CD14-positive monocyte (primary cell): ENCODE measurements around the gene IFNA7. TPM values are rescaled to one million over a fixed set of nuclear protein-coding genes. Genes with fewer than 3 reads are reported as not detected.
"Not testable (repeated sequence)": the region's sequence is repeated elsewhere in the genome, so short reads cannot be mapped to it uniquely, and the experiment has no call there.

ENCODE experiments used
- DNase-seq, 3 donors: peaks; one replicate each; pipeline ENCODE4 v3.0.0-alpha.2; 2011 to 2022
- H2AFZ ChIP-seq: 2 replicates; pipeline ENCODE4 v1.6.0; 2012; ENCODE audit warnings: mild to moderate bottlenecking, low read depth, low read length, inconsistent platforms; ENCODE audit not compliant: insufficient read depth, poor library complexity, severe bottlenecking
- H3K27ac ChIP-seq, 2 donors: 1 replicate in 1 of 2; 2 replicates in 1 of 2; pipeline ENCODE4 v1.5.1; 2012 to 2013; ENCODE audit warnings: low read length in 2 of 2, control low read depth in 1 of 2, inconsistent platforms in 1 of 2, low read depth in 1 of 2, mild to moderate bottlenecking in 1 of 2
- H3K27me3 ChIP-seq, 2 donors: one replicate each; pipeline versions ENCODE4 v1.6.0 to v1.6.1; 2011 to 2013; ENCODE audit warnings: low read length in 2 of 2; ENCODE audit not compliant: control insufficient read depth in 2 of 2, insufficient read depth in 2 of 2
- H3K36me3 ChIP-seq, 2 donors: replicated peaks in 1 of 2; 1 replicate in 1 of 2; 2 replicates in 1 of 2; pipeline versions ENCODE4 v1.5.1 to v1.6.1; 2012 to 2013; ENCODE audit warnings: low read length in 2 of 2, control low read depth in 1 of 2, inconsistent platforms in 1 of 2, mild to moderate bottlenecking in 1 of 2; ENCODE audit not compliant: insufficient read depth in 2 of 2, control insufficient read depth in 1 of 2
- H3K4me1 ChIP-seq, 2 donors: 1 replicate in 1 of 2; 2 replicates in 1 of 2; pipeline versions ENCODE4 v1.5.1 to v1.6.1; 2012 to 2013; ENCODE audit warnings: low read length in 2 of 2, control low read depth in 1 of 2, inconsistent platforms in 1 of 2, mild to moderate bottlenecking in 1 of 2, moderate library complexity in 1 of 2; ENCODE audit not compliant: insufficient read depth in 2 of 2, control insufficient read depth in 1 of 2
- H3K4me2 ChIP-seq: replicated peaks from 2 replicates; pipeline ENCODE3; 2012; ENCODE audit warnings: low read length, moderate library complexity, mild to moderate bottlenecking; ENCODE audit not compliant: poor library complexity, severe bottlenecking; ENCODE audit errors: extremely low read depth
- H3K4me3 ChIP-seq, 3 experiments: fragments of 200-600 bp in 1 of 3; sonication (generic) in 1 of 3; replicated peaks in 1 of 3; 1 replicate in 2 of 3; 2 replicates in 1 of 3; pipeline ENCODE4 v1.5.1; 2011 to 2013; ENCODE audit warnings: low read length in 3 of 3, mild to moderate bottlenecking in 3 of 3, control low read depth in 2 of 3, low read depth in 2 of 3, inconsistent platforms in 1 of 3, moderate library complexity in 1 of 3
- H3K79me2 ChIP-seq: 2 replicates; pipeline ENCODE4 v1.6.0; 2012; ENCODE audit warnings: mild to moderate bottlenecking, control low read depth, inconsistent platforms, low read length, moderate library complexity; ENCODE audit not compliant: insufficient read depth
- H3K9ac ChIP-seq: 2 replicates; pipeline ENCODE4 v1.6.0; 2017; ENCODE audit warnings: low read length, mild to moderate bottlenecking; ENCODE audit not compliant: insufficient read depth, poor library complexity, severe bottlenecking
- H3K9me3 ChIP-seq, 2 donors: replicated peaks in 1 of 2; 1 replicate in 1 of 2; 2 replicates in 1 of 2; pipeline versions ENCODE4 v1.5.1 to v1.6.1; 2012 to 2013; ENCODE audit warnings: low read length in 2 of 2, control low read depth in 1 of 2; ENCODE audit not compliant: control insufficient read depth in 1 of 2, insufficient read depth in 1 of 2
- H4K20me1 ChIP-seq: 2 replicates; pipeline ENCODE4 v1.6.0; 2012; ENCODE audit warnings: mild to moderate bottlenecking, low read length, control low read depth, moderate library complexity; ENCODE audit not compliant: insufficient read depth
- H3K27ac Mint-ChIP-seq, 7 donors: one replicate each; pipeline ENCODE4 v1.8.0; 2020; ENCODE audit warnings: mild to moderate bottlenecking in 7 of 7, mixed read lengths in 7 of 7, moderate library complexity in 6 of 7, inconsistent platforms in 2 of 7
- H3K27me3 Mint-ChIP-seq, 3 donors: one replicate each; pipeline ENCODE4 v1.8.0; 2021 to 2022; ENCODE audit warnings: low read depth in 3 of 3, mild to moderate bottlenecking in 3 of 3, mixed read lengths in 3 of 3, moderate library complexity in 3 of 3, inconsistent platforms in 1 of 3
- H3K36me3 Mint-ChIP-seq, 2 donors: one replicate each; pipeline ENCODE4 v1.8.0; 2020; ENCODE audit warnings: mixed read lengths in 2 of 2, inconsistent platforms in 1 of 2, mild to moderate bottlenecking in 1 of 2
- H3K4me1 Mint-ChIP-seq: one replicate; pipeline ENCODE4 v1.8.0; 2020; ENCODE audit warnings: mild to moderate bottlenecking, mixed read lengths
- H3K4me3 Mint-ChIP-seq, 2 donors: one replicate each; pipeline ENCODE4 v1.8.0; 2020; ENCODE audit warnings: mild to moderate bottlenecking in 2 of 2, mixed read lengths in 2 of 2, moderate library complexity in 1 of 2
- H3K9me3 Mint-ChIP-seq, 7 donors: one replicate each; pipeline ENCODE4 v1.8.0; 2020 to 2022; ENCODE audit warnings: mixed read lengths in 7 of 7, mild to moderate bottlenecking in 6 of 7, moderate library complexity in 6 of 7, inconsistent platforms in 2 of 7
- CTCF ChIP-seq: fragments of 200-600 bp; IDR thresholded peaks from one replicate; pipeline ENCODE4 v1.8.0; 2022; ENCODE audit warnings: antibody characterized with exemption, mild to moderate bottlenecking
- WGBS: methylation state at CpG from one replicate; pipeline ENCODE4 v1.1.5; 2013; ENCODE audit warnings: missing lambda C conversion rate; ENCODE audit not compliant: insufficient coverage; 5-methylcytosine and 5-hydroxymethylcytosine counted together
- intact Hi-C, 2 donors: fragments of 100-400 bp; cut with micrococcal nuclease; formaldehyde crosslinking; loops; one replicate each; pipeline versions ENCODE4 v1.15.0 to v1.15.1; 2023
- polyA plus RNA-seq, 3 donors: library from polyadenylated mRNA; depleted of rRNA in 1 of 3; unstranded in 2 of 3; stranded (reverse) in 1 of 3; fragments of 300-500 nt in 2 of 3; fragments of >200 nt in 1 of 3; fragmentation: Illumina TruSeq in 2 of 3; gene quantifications; 1 replicate in 2 of 3; 2 replicates in 1 of 3; pipeline ENCODE4 v1.2.3, GENCODE V29; 2012 to 2021

Gene IFNA7
- polyA plus RNA-seq, 3 donors, result not detected

- H3K36me3 ChIP-seq, H3K27me3 Mint-ChIP-seq, H3K27ac ChIP-seq, intact Hi-C loops, H3K79me2 ChIP-seq, H3K9me3 ChIP-seq, H3K9me3 Mint-ChIP-seq, H3K4me1 ChIP-seq, H3K36me3 Mint-ChIP-seq, H3K4me3 ChIP-seq, H4K20me1 ChIP-seq, H3K27me3 ChIP-seq, H3K9ac ChIP-seq: not testable (repeated sequence)
- TF ChIP-seq CTCF, result peak; percentile 68
- H2AFZ ChIP-seq, result peak overlapping the region; percentile 50
- no CpG with 5 or more reads among the region's 4 CpGs for WGBS
- Mint-ChIP-seq H3K4me1 (peaks cover 15% of the 10 kb centered on the region), H3K4me3 (peak overlapping the region in 1 of 2 donors; percentile 51), H3K27ac (peak overlapping the region in 6 of 7 donors; percentile 19 to 88 (median 56))
- peak; percentile 32 to 61 (median 59) for DNase-seq
- H3K4me2 ChIP-seq, result peak overlapping the region; percentile 11
These were observed 18.9 kb downstream of the IFNA7 start for GRCh38 chr9:21182810-21183736.

GRCh38 chr9:21174671-21175070, 27.3 kb downstream of the IFNA7 start:
- WGBS, result 100% methylated on average over 1 of the region's 2 CpGs
- H4K20me1 ChIP-seq, result no peaks in the 10 kb centered on the region
- H2AFZ ChIP-seq, result no peak overlapping the region
- intact Hi-C loops, result no loop called here
- H3K9ac ChIP-seq, result no peak overlapping the region
- no peaks in the 10 kb centered on the region for H3K36me3 ChIP-seq
- H3K4me1 ChIP-seq, result no peaks in the 10 kb centered on the region
- no peaks in the 10 kb centered on the region for H3K9me3 ChIP-seq
- H3K27me3 ChIP-seq, result no peaks in the 10 kb centered on the region
- H3K4me3 ChIP-seq, result no peak overlapping the region
- H3K4me1 Mint-ChIP-seq, result peaks cover under 1% of the 10 kb centered on the region
- H3K4me3 Mint-ChIP-seq, result no peak overlapping the region
- H3K4me2 ChIP-seq, result no peak overlapping the region
- H3K27me3 Mint-ChIP-seq, result peaks cover 0 to 1% (median 0%) of the 10 kb centered on the region in 3 donors
- TF ChIP-seq CTCF, result no peak
- DNase-seq, result no peak
- no peaks in the 10 kb centered on the region for H3K9me3 Mint-ChIP-seq
- H3K79me2 ChIP-seq, result no peaks in the 10 kb centered on the region
- no peak overlapping the region for H3K27ac ChIP-seq
- no peak overlapping the region for H3K27ac Mint-ChIP-seq
- no peaks in the 10 kb centered on the region for H3K36me3 Mint-ChIP-seq
